ENCODE measurements around the gene CHAD.
"Not testable (repeated sequence)": the region's sequence is repeated elsewhere in the genome, so short reads cannot be mapped to it uniquely, and the experiment has no call there.

The CHAD gene

GRCh38 chr17:50437409-50437808 lies 31.3 kb downstream of the CHAD start:
- no peak overlapping the region for H3K27ac ChIP-seq
- DNase-seq (ENCODE audit: low read depth, low spot score) = no peak
- H3K4me3 ChIP-seq = no peak overlapping the region
- no peaks in the 10 kb centered on the region for H3K36me3 ChIP-seq (ENCODE audit: insufficient read depth, low read length)
- no peak for TF ChIP-seq EZH2 (IDR thresholded peaks at IDR 0.05)
- no peak overlapping the region for H3K9ac ChIP-seq (ENCODE audit: insufficient read length)
- H3K9me3 ChIP-seq (ENCODE audit: low read depth, low read length) = no peaks in the 10 kb centered on the region

DNA sequence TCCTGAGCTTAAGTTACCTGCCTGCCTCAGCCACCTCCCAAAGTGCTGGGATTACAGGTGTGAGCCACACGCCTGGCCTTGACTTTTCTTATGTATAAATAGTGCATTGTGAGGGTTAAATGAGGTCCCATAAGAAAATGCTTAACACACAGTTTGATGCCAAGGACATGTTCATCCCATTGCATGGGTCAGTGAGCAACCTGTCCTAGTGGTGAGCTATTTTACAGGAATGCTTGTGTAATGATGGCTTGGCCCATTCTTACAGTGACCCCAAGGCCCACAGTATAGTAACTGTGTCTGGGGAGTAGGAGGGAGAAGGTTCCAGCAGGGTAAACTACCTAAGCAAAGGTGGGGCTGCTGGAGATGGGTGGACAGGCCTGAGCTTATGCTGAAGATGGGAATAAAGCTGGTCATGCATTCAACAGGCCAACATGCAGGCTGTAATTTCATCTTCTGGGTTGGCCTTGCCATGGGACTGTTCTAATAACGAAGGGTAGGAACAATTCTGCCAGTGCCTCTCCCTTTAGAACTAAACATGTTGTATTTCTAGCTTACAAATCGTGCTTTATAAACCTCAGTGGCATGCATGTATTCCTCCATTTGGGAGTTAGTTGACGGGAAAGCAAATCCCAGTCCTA lies 36.4 kb downstream of the CHAD start:
- H3K9ac ChIP-seq (ENCODE audit: insufficient read length) = no peak overlapping the region
- H3K4me3 ChIP-seq = no peak overlapping the region
- H3K9me3 ChIP-seq (ENCODE audit: low read depth, low read length) = no peaks in the 10 kb centered on the region
- no peak for DNase-seq (ENCODE audit: low read depth, low spot score)
- no peak overlapping the region for H3K27ac ChIP-seq
- H3K36me3 ChIP-seq (ENCODE audit: insufficient read depth, low read length) = no peaks in the 10 kb centered on the region
- TF ChIP-seq POLR2AphosphoS5 (IDR thresholded peaks at IDR 0.05; ENCODE audit: borderline replicate concordance, low read depth, low read length) = no peak

DNA sequence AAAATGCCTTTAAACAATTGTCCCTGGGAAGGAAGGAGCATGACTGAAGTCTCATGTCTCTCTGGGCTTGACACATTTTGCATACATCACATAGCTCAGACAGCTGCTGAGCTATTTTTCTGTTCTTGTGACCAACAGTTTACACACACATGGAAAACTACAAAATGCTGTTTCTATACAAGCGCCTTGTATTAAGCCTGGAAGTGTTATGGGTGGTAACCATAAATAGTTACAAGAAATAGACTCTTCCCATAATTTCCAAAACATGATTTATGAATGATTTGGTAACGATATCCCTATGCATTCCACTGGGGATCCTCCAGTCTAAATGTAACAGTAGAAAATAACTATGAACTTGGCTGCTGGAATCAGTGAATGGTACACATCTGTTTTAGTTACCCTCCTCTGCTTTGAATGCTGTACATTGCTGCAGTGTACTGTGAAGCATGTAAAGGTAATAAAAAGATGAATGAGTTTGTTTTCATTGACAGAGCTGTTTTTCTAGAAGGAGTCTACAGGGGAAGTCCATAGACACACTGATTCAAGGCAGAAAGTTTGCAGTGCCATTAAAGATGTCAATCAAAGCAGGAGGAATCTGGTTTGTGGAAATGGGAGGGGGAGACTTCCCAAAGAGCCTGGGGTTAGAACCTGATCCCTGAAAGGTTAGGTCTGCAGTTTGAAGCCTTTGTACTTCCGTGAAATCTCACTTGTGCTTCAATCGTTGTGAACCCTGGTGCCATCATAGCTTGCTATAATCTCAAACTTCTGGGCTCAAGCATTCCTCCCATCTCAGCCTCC lies 37.7 kb downstream of the CHAD start:
- H3K9ac ChIP-seq (ENCODE audit: insufficient read length) = no peak overlapping the region
- H3K27ac ChIP-seq = no peak overlapping the region
- H3K36me3 ChIP-seq (ENCODE audit: insufficient read depth, low read length) = no peaks in the 10 kb centered on the region
- DNase-seq (ENCODE audit: low read depth, low spot score) = no peak
- H3K4me3 ChIP-seq = no peak overlapping the region
- TF ChIP-seq POLR2AphosphoS5 (IDR thresholded peaks at IDR 0.05; ENCODE audit: borderline replicate concordance, low read depth, low read length) (no peak), FOXP2 (optimal IDR thresholded peaks at IDR 0.05; ENCODE audit: control extremely low read depth, extremely low read length, insufficient read depth) (no peak), EZH2 (IDR thresholded peaks at IDR 0.05) (no peak)
- no peaks in the 10 kb centered on the region for H3K9me3 ChIP-seq (ENCODE audit: low read depth, low read length)

- Histone ChIP-seq H3K4me3 (no peak overlapping the region), H3K27ac (no peak overlapping the region), H3K9ac (ENCODE audit: insufficient read length) (no peak overlapping the region), H3K9me3 (ENCODE audit: low read depth, low read length) (no peaks in the 10 kb centered on the region), H3K36me3 (ENCODE audit: insufficient read depth, low read length) (no peaks in the 10 kb centered on the region)
- no peak for DNase-seq (ENCODE audit: low read depth, low spot score)
- no peak for TF ChIP-seq EZH2 (IDR thresholded peaks at IDR 0.05)
- no peak for TF ChIP-seq POLR2AphosphoS5 (IDR thresholded peaks at IDR 0.05; ENCODE audit: borderline replicate concordance, low read depth, low read length)
- TF ChIP-seq FOXP2 (optimal IDR thresholded peaks at IDR 0.05; ENCODE audit: control extremely low read depth, extremely low read length, insufficient read depth) = no peak
These were observed 38.9 kb downstream of the CHAD start for GRCh38 chr17:50429793-50430192.

- Histone ChIP-seq H3K4me3 (no peak overlapping the region), H3K27ac (no peak overlapping the region), H3K9ac (ENCODE audit: insufficient read length) (no peak overlapping the region), H3K36me3 (ENCODE audit: insufficient read depth, low read length) (no peaks in the 10 kb centered on the region), H3K9me3 (ENCODE audit: low read depth, low read length) (no peaks in the 10 kb centered on the region)
- DNase-seq (ENCODE audit: low read depth, low spot score) = no peak
- TF ChIP-seq EZH2 (IDR thresholded peaks at IDR 0.05) (no peak), POLR2AphosphoS5 (IDR thresholded peaks at IDR 0.05; ENCODE audit: borderline replicate concordance, low read depth, low read length) (no peak), FOXP2 (optimal IDR thresholded peaks at IDR 0.05; ENCODE audit: control extremely low read depth, extremely low read length, insufficient read depth) (no peak)
These were observed 39.8 kb downstream of the CHAD start for GRCh38 chr17:50428831-50429424.

- not testable (repeated sequence) for H3K9me3 ChIP-seq (ENCODE audit: low read depth, low read length); H3K27ac ChIP-seq; H3K36me3 ChIP-seq (ENCODE audit: insufficient read depth, low read length); H3K9ac ChIP-seq (ENCODE audit: insufficient read length); DNase-seq (ENCODE audit: low read depth, low spot score); H3K4me3 ChIP-seq
These were observed 40.6 kb downstream of the CHAD start for GRCh38 chr17:50428126-50428525.

- TF ChIP-seq EZH2 (IDR thresholded peaks at IDR 0.05) (no peak), FOXP2 (optimal IDR thresholded peaks at IDR 0.05; ENCODE audit: control extremely low read depth, extremely low read length, insufficient read depth) (no peak), POLR2AphosphoS5 (IDR thresholded peaks at IDR 0.05; ENCODE audit: borderline replicate concordance, low read depth, low read length) (no peak)
- Histone ChIP-seq H3K9ac (ENCODE audit: insufficient read length) (no peak overlapping the region), H3K27ac (no peak overlapping the region), H3K36me3 (ENCODE audit: insufficient read depth, low read length) (no peaks in the 10 kb centered on the region), H3K9me3 (ENCODE audit: low read depth, low read length) (no peaks in the 10 kb centered on the region), H3K4me3 (peak overlapping the region; percentile 78)
- DNase-seq (ENCODE audit: low read depth, low spot score) = no peak
These were observed 41.6 kb downstream of the CHAD start for GRCh38 chr17:50426814-50427787.

DNA sequence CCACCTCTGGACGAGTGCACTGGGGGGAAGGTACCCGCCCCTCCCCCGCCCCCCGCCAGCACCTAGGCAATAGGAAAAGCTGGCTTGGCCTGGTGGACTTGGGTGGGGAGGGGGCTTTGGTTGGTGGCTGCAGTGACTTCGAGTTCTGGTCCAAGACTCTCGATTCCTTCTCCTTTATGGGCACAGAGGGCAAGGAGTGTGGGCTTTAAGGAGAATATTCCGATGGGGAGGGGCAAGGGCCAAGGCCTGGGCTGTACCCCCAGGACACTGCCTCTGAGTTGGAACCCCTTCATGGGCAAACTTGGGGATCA lies 42.3 kb downstream of the CHAD start:
- TF ChIP-seq FOXP2 (optimal IDR thresholded peaks at IDR 0.05; ENCODE audit: control extremely low read depth, extremely low read length, insufficient read depth) (no peak), EZH2 (IDR thresholded peaks at IDR 0.05) (no peak), POLR2AphosphoS5 (IDR thresholded peaks at IDR 0.05; ENCODE audit: borderline replicate concordance, low read depth, low read length) (no peak)
- H3K9ac ChIP-seq (ENCODE audit: insufficient read length) = no peak overlapping the region

More for the DNA sequence above, 42.3 kb downstream of the CHAD start:
- Histone ChIP-seq H3K27ac (no peak overlapping the region), H3K9me3 (ENCODE audit: low read depth, low read length) (no peaks in the 10 kb centered on the region), H3K36me3 (ENCODE audit: insufficient read depth, low read length) (no peaks in the 10 kb centered on the region), H3K4me3 (peak overlapping the region; percentile 78)
- DNase-seq (ENCODE audit: low read depth, low spot score) = no peak
